GM23338 (cell line): Measurements from ENCODE around the gene RPTOR.

Experiments
- ETS1 ChIP-seq: IDR thresholded peaks from 2 replicates; pipeline ENCODE4 v1.6.1; 2016; ENCODE audit warnings: antibody characterized with exemption
- EZH2 ChIP-seq: fragments of 200-600 bp; sonication (generic); IDR thresholded peaks from one replicate; pipeline ENCODE4 v1.8.0; 2017; ENCODE audit warnings: antibody characterized with exemption, mild to moderate bottlenecking, low read depth; ENCODE audit not compliant: unreplicated experiment
- ZNF114 ChIP-seq: fragments of 250-450 bp; sonication (Bioruptor Pico); IDR thresholded peaks from 2 replicates; pipeline ENCODE4 v1.5.0; 2020; ENCODE audit warnings: mild to moderate bottlenecking, moderate library complexity
- ZNF331 ChIP-seq: fragments of 250-450 bp; sonication (Bioruptor Pico); IDR thresholded peaks from 2 replicates; pipeline ENCODE4 v1.5.0; 2020; ENCODE audit warnings: low read depth, mild to moderate bottlenecking, moderate library complexity
- TF ChIP-seq, protein P1 (sequence below), 2 experiments: fragments of 200-600 bp in 1 of 2; sonication (generic) in 1 of 2; conservative IDR thresholded peaks; 2 replicates each; pipeline versions ENCODE4 v1.5.1 to v1.6.1; 2016 to 2017; ENCODE audit warnings: antibody characterized with exemption in 2 of 2, low read depth in 2 of 2, mild to moderate bottlenecking in 2 of 2, moderate library complexity in 1 of 2
- TF ChIP-seq, protein P2 (sequence below): IDR thresholded peaks from one replicate; pipeline ENCODE4 v1.6.1; 2018; ENCODE audit warnings: antibody characterized with exemption; ENCODE audit not compliant: unreplicated experiment

DNA sequence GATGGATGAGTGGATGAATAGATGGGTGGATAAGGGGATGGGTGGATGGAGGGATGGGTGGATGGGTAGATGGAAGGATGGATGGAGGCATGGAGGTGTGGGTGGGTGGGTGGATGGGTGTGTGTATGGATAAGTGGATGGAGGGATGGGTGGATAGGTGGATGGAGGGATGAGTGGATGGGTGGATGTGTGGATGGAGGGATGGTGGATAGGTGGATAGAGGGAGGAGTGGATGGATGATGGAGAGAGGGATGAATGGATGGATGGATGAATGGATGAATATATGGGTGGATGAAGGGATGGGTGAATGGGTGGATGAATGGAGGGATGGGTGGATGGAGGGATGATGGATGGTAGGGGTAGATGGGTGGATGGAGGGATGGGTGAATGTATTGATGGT is 40.7 kb upstream of the RPTOR start:
- TF ChIP-seq ZNF331 (CRISPR knock-in tag) (no peak), ETS1 (no peak), ZNF114 (no peak), EZH2 (no peak)
- TF ChIP-seq, protein P1, sequence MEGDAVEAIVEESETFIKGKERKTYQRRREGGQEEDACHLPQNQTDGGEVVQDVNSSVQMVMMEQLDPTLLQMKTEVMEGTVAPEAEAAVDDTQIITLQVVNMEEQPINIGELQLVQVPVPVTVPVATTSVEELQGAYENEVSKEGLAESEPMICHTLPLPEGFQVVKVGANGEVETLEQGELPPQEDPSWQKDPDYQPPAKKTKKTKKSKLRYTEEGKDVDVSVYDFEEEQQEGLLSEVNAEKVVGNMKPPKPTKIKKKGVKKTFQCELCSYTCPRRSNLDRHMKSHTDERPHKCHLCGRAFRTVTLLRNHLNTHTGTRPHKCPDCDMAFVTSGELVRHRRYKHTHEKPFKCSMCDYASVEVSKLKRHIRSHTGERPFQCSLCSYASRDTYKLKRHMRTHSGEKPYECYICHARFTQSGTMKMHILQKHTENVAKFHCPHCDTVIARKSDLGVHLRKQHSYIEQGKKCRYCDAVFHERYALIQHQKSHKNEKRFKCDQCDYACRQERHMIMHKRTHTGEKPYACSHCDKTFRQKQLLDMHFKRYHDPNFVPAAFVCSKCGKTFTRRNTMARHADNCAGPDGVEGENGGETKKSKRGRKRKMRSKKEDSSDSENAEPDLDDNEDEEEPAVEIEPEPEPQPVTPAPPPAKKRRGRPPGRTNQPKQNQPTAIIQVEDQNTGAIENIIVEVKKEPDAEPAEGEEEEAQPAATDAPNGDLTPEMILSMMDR (conservative IDR thresholded peaks at IDR 0.05; ENCODE audit: low read depth in 2 of 2): no peak
- TF ChIP-seq, protein P2, sequence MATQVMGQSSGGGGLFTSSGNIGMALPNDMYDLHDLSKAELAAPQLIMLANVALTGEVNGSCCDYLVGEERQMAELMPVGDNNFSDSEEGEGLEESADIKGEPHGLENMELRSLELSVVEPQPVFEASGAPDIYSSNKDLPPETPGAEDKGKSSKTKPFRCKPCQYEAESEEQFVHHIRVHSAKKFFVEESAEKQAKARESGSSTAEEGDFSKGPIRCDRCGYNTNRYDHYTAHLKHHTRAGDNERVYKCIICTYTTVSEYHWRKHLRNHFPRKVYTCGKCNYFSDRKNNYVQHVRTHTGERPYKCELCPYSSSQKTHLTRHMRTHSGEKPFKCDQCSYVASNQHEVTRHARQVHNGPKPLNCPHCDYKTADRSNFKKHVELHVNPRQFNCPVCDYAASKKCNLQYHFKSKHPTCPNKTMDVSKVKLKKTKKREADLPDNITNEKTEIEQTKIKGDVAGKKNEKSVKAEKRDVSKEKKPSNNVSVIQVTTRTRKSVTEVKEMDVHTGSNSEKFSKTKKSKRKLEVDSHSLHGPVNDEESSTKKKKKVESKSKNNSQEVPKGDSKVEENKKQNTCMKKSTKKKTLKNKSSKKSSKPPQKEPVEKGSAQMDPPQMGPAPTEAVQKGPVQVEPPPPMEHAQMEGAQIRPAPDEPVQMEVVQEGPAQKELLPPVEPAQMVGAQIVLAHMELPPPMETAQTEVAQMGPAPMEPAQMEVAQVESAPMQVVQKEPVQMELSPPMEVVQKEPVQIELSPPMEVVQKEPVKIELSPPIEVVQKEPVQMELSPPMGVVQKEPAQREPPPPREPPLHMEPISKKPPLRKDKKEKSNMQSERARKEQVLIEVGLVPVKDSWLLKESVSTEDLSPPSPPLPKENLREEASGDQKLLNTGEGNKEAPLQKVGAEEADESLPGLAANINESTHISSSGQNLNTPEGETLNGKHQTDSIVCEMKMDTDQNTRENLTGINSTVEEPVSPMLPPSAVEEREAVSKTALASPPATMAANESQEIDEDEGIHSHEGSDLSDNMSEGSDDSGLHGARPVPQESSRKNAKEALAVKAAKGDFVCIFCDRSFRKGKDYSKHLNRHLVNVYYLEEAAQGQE: no peak
